ENCODE results near the gene ENTPD1.

- TF ChIP-seq CTCF (IDR thresholded peaks at IDR 0.05; ENCODE audit: insufficient read depth, low read length, poor library complexity, severe bottlenecking) = no peak
- TF ChIP-seq EZH2phosphoT487 (conservative IDR thresholded peaks at IDR 0.05; ENCODE audit: low read length) = no peak
Measured at GRCh38 chr10:95742962-95743535, 12.9 kb upstream of the ENTPD1 start.

All from SU-DHL-6 (cell line).